BLaER1 (cell line): ENCODE measurements around the gene LAMB2.

Experiments used
- H3K27ac ChIP-seq: shearing (Covaris generic); formaldehyde crosslinking; 2 replicates; pipeline ENCODE4 v1.8.1; 2022
- H3K27me3 ChIP-seq: shearing (Covaris generic); formaldehyde crosslinking; 2 replicates; pipeline ENCODE4 v1.8.1; 2022
- H3K36me3 ChIP-seq: shearing (Covaris generic); formaldehyde crosslinking; 2 replicates; pipeline ENCODE4 v1.8.1; 2022
- H3K4me1 ChIP-seq: shearing (Covaris generic); formaldehyde crosslinking; 2 replicates; pipeline ENCODE4 v1.8.1; 2022
- H3K4me2 ChIP-seq: shearing (Covaris generic); formaldehyde crosslinking; 2 replicates; pipeline ENCODE4 v1.8.1; 2022
- H3K4me3 ChIP-seq: shearing (Covaris generic); formaldehyde crosslinking; 2 replicates; pipeline ENCODE4 v1.8.1; 2022
- H3K9ac ChIP-seq: shearing (Covaris generic); formaldehyde crosslinking; 2 replicates; pipeline ENCODE4 v1.8.1; 2022
- H3K9me3 ChIP-seq: shearing (Covaris generic); formaldehyde crosslinking; 2 replicates; pipeline ENCODE4 v1.8.1; 2022
- H4K20me1 ChIP-seq: shearing (Covaris generic); formaldehyde crosslinking; 2 replicates; pipeline ENCODE4 v1.8.1; 2022
- Cebpa-rat ChIP-seq: shearing (Covaris generic); IDR thresholded peaks from 2 replicates; pipeline ENCODE4 v1.8.1; 2022

LAMB2 gene

DNA sequence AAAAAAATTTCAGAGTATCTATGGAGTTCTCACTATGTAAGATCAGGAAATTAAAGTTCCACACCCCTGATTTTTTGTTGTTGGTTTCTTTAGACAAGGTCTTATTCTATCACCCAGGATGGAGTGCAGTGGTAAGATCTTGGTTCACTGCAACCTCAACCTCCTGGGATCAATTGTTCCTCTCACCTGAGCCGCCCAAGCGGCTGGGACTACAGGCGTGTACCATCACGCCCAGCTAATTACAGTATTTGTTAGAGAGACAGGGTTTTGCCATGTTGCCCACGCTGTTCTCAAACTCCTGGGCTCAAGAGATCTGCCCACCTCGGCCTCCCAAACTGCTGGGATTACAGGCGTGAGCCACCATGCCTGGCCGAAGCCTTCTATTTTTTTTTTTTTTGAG, 51.4 kb downstream of the LAMB2 start:
- Histone ChIP-seq H3K27me3 (no peaks in the 10 kb centered on the region), H3K27ac (no peak overlapping the region), H3K9ac (no peak overlapping the region), H3K4me1 (no peaks in the 10 kb centered on the region), H3K4me2 (no peak overlapping the region), H3K9me3 (no peaks in the 10 kb centered on the region), H4K20me1 (peaks cover 100% of the 10 kb centered on the region), H3K4me3 (no peak overlapping the region), H3K36me3 (peaks cover 83% of the 10 kb centered on the region)
- no peak for TF ChIP-seq Cebpa-rat

DNA sequence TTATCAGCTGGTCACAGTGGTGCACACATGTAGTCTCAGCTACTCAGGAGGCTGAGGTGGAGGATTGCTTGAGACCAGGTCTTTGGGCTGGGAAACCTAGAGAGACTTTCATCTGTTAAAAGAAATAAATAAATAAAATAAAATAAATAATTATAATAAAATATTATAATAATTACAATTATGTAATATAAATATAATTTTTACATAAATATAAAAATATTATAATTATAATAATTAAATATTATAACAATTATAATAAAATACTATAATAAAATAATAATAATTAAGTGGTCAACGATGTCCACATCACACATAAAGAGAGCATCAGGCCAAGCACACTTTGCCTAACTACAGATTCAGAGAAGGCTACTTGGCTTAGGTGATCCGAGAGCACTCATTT, 53.6 kb downstream of the LAMB2 start:
- H3K27me3 ChIP-seq: no peaks in the 10 kb centered on the region
- no peaks in the 10 kb centered on the region for H3K9me3 ChIP-seq
- no peak overlapping the region; the same call in 1 of the 2 replicates for H3K9ac ChIP-seq
- peaks cover 100% of the 10 kb centered on the region for H4K20me1 ChIP-seq
- no peak for TF ChIP-seq Cebpa-rat
- peaks cover 85% of the 10 kb centered on the region for H3K36me3 ChIP-seq
- no peaks in the 10 kb centered on the region for H3K4me1 ChIP-seq
- H3K4me3 ChIP-seq: no peak overlapping the region
- no peak overlapping the region for H3K4me2 ChIP-seq
- H3K27ac ChIP-seq: no peak overlapping the region

DNA sequence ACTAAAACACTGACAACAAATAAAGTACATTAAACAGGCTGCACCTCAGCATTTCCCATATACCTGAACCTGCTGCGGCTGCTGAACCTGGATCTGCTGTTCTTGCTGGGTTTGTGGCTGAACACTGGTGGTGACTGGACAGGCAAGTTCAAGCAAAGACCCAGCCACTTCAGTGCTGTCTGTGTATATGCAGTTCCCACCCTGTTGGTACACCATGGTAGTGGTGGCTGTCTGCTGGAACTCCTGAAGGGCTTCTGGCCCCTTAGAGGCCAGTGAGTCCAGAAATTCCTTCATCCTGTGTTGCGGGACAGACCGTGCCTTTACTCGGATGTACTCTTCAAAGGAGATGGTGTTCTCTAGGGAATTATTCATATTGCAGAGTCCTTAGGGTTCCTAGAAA, 56.2 kb downstream of the LAMB2 start:
- no peak overlapping the region for H3K9ac ChIP-seq
- no peak for TF ChIP-seq Cebpa-rat
- H3K27me3 ChIP-seq: no peaks in the 10 kb centered on the region
- H3K4me3 ChIP-seq: no peak overlapping the region
- H3K36me3 ChIP-seq: peaks cover 89% of the 10 kb centered on the region
- H3K4me1 ChIP-seq: no peaks in the 10 kb centered on the region
- no peak overlapping the region for H3K4me2 ChIP-seq
- H4K20me1 ChIP-seq: peaks cover 100% of the 10 kb centered on the region
- H3K9me3 ChIP-seq: no peaks in the 10 kb centered on the region
- no peak overlapping the region for H3K27ac ChIP-seq

DNA sequence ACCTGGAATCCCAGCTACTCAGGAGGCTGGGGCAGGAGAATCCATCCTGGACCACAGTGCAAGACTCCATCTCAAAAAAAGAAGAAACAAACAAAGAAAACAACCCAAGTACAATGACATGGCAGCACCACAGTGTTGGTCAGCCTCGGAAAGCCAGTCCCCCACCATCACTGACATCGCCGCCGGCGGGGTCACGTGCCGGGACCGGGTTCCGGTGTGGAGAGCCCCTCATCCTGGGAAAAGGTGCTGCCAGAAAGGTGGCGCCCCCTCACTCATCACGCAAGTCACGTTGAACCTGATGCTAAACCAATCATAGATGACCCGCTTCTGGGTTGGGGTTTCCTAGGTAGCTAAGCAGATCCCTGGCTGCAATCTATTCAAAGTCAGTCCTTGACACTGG, 56.7 kb downstream of the LAMB2 start:
- TF ChIP-seq Cebpa-rat: no peak
- Histone ChIP-seq H3K4me1 (no peaks in the 10 kb centered on the region), H3K4me3 (no peak overlapping the region), H3K27ac (no peak overlapping the region), H3K9me3 (no peaks in the 10 kb centered on the region), H3K36me3 (peaks cover 89% of the 10 kb centered on the region), H3K27me3 (no peaks in the 10 kb centered on the region), H3K9ac (no peak overlapping the region), H4K20me1 (peaks cover 100% of the 10 kb centered on the region), H3K4me2 (no peak overlapping the region)
